Breast epithelium (tissue), 3 donors: ENCODE results near the gene SMCO2.

Experiments used
- POLR2A ChIP-seq: fragments of 450-650 bp; IDR thresholded peaks from one replicate; pipeline ENCODE4 v1.6.1; 2016; ENCODE audit warnings: antibody characterized with exemption, mild to moderate bottlenecking, moderate library complexity
- POLR2AphosphoS5 ChIP-seq, 3 donors: sonication (generic); formaldehyde crosslinking; IDR thresholded peaks; one replicate each; pipeline ENCODE4 v1.6.1; 2017; ENCODE audit warnings: antibody characterized with exemption in 3 of 3
- TF ChIP-seq, protein P1 (sequence below), 3 donors: fragments of 450-650 bp; IDR thresholded peaks; one replicate each; pipeline ENCODE4 v1.5.1; 2016 to 2017; ENCODE audit warnings: antibody characterized with exemption in 3 of 3, mild to moderate bottlenecking in 3 of 3, moderate library complexity in 3 of 3

GRCh38 chr12:27531896-27532295, 85.4 kb downstream of the SMCO2 start:
- TF ChIP-seq, protein P1, sequence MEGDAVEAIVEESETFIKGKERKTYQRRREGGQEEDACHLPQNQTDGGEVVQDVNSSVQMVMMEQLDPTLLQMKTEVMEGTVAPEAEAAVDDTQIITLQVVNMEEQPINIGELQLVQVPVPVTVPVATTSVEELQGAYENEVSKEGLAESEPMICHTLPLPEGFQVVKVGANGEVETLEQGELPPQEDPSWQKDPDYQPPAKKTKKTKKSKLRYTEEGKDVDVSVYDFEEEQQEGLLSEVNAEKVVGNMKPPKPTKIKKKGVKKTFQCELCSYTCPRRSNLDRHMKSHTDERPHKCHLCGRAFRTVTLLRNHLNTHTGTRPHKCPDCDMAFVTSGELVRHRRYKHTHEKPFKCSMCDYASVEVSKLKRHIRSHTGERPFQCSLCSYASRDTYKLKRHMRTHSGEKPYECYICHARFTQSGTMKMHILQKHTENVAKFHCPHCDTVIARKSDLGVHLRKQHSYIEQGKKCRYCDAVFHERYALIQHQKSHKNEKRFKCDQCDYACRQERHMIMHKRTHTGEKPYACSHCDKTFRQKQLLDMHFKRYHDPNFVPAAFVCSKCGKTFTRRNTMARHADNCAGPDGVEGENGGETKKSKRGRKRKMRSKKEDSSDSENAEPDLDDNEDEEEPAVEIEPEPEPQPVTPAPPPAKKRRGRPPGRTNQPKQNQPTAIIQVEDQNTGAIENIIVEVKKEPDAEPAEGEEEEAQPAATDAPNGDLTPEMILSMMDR (IDR thresholded peaks at IDR 0.05): no peak
- TF ChIP-seq POLR2AphosphoS5 (IDR thresholded peaks at IDR 0.05) (no peak), POLR2A (no peak)
